Epithelial cell of proximal tubule (primary cell): Measurements from ENCODE around the gene PLEKHJ1. TPM values are rescaled to one million over a fixed set of nuclear protein-coding genes. Genes with fewer than 3 reads are reported as not detected.

ENCODE experiments used
- DNase-seq: peaks from one replicate; pipeline ENCODE4 v3.0.0-alpha.2; 2011; ENCODE audit warnings: low read depth
- H3K4me3 ChIP-seq: 2 replicates; pipeline ENCODE4 v1.5.1; 2011; ENCODE audit warnings: low read depth, mild to moderate bottlenecking, low read length
- total RNA-seq: library from RNA; depleted of rRNA; stranded (reverse); fragments of >200 nt; gene quantifications from 2 replicates; pipeline ENCODE4 v1.2.3, GENCODE V29; 2015
- TF ChIP-seq, protein P1 (sequence below): conservative IDR thresholded peaks from 2 replicates; pipeline ENCODE4 v1.5.1; 2012; ENCODE audit warnings: low read depth, mild to moderate bottlenecking, low read length

Gene PLEKHJ1
- total RNA-seq, 1 donor from 2014 or later: 167 TPM

DNA sequence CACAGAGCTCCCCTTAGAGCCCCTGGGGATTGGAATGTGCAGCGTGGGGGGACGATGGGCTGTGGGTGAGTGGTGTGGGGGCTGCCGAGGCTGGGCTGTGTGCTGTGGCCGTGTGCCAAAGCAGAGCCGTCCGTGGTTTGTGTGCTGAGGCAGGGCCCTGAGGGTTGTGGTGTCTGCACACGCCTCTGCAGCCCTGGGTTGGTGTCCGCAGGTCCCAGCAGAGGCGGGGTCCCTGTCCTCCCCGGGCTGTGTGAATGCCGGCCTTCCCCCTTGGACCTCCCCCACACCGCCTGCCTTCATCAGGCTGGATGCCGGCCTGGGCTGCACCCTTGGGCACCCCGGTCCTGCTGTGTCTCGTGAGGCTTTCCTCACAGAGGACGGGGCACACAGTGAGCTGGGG is 46.2 kb downstream of the PLEKHJ1 start:
- H3K4me3 ChIP-seq: no peak overlapping the region
- no peak for DNase-seq
- TF ChIP-seq, protein P1, sequence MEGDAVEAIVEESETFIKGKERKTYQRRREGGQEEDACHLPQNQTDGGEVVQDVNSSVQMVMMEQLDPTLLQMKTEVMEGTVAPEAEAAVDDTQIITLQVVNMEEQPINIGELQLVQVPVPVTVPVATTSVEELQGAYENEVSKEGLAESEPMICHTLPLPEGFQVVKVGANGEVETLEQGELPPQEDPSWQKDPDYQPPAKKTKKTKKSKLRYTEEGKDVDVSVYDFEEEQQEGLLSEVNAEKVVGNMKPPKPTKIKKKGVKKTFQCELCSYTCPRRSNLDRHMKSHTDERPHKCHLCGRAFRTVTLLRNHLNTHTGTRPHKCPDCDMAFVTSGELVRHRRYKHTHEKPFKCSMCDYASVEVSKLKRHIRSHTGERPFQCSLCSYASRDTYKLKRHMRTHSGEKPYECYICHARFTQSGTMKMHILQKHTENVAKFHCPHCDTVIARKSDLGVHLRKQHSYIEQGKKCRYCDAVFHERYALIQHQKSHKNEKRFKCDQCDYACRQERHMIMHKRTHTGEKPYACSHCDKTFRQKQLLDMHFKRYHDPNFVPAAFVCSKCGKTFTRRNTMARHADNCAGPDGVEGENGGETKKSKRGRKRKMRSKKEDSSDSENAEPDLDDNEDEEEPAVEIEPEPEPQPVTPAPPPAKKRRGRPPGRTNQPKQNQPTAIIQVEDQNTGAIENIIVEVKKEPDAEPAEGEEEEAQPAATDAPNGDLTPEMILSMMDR: no peak

DNA sequence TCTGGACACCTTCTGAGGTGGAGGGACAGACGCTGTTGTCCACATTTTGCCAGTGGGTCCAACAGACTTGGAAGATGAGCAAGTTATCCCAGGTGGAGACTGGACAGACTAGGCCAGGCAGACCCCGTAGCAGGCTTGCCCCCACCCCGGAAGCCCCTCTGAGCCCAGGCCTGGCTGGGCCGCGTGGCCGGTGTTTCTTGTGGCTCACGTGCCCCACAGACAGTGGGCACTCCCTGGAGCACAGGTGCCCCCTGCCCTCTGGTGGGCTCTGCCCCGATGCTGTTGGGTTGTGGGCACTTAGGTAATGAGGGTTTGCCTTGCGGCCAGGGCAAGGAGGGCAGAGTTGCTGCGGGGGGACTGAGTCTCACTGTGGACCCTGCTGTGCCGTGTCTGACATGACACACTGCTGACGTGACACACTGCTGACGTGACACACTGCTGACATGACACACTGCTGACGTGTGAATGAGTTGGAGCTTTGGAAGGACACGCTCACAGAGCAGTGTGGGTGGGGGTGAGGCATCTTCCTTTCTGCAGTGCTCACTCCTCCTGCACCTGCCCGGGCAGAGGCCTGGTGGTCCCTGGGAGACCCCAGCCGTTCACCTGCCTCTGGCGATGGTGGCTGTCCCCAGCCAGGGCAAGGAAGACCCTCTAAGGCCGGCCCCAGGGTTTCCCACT is 47.3 kb downstream of the PLEKHJ1 start:
- DNase-seq: no peak
- no peak overlapping the region for H3K4me3 ChIP-seq
- TF ChIP-seq, protein P1: no peak

DNA sequence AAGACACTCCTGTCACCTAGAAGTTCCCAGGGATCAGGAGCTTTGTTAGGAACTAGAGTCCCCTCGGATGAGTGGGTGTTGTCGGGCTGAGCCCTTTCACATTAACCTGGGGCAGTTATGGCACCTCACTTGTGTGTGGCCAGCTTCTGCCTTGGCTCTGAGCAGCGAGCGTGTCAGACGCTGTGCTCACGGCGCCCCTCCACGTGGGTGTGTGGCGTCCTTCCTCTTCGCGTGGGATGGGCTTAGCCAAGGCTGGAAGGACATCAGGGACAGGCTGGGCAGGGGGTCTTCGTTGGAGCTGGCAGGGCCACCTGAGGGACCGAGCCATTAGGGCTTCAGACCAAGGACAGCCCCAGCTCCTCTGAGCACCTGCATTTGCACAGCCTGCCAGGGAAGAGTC is 49.0 kb downstream of the PLEKHJ1 start:
- TF ChIP-seq, protein P1: no peak
- H3K4me3 ChIP-seq: no peak overlapping the region
- no peak for DNase-seq

DNA sequence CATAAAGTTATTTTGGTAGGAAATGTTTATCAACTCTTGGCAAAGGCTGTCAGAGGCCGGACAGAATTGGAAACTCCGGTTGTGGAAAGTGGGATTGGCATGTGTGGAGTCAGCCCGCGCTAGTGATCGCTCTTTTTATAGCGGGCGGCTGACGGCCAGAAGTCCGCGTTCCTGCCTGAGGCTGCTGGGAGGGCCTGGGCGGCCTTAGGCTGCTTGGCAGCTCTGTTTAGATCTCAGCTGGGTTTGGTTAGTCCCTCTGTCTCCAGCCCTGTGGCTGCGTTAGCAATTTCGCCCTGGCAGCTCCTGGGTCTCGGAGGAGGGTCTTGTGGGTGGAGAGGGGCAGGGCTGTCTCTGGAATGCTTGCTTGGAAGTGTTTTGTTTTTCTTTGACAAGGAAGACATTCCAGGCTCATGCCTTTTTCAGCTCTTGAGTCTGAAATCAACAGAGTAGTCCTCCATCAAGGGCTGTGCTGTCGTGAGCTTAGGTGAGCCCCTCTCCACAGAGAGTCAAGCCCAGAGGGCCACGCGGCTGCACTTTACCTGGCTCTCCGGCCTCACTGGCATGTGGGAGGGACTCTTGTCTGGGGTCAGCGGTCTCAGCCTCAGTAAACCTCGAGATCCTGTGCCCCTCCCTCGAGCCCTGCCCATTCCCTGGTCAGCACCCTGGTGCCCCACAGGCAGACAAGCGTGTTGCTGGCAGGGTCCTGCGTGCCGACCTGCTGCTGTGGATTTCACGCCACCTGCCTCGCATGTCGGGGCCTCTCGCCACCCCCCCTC is 49.9 kb downstream of the PLEKHJ1 start:
- H3K4me3 ChIP-seq: no peak overlapping the region
- DNase-seq: no peak
- TF ChIP-seq, protein P1: no peak

DNA sequence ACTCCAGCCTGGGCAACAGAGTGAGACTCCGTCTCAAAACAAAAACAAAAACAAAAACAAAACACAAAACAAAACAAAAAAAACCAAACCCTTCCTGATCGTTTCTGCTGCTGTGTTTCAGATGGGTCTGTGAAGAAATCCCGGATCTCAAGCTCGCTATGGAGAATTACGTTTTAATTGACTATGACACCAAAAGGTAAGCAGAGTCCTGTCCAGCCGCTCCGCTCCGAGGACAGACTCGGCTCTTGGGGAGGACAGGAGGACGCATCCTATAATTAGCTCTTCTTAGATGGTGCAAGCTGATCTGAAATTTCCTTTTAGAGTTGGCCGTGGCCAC is 50.4 kb downstream of the PLEKHJ1 start:
- TF ChIP-seq, protein P1: no peak
- no peak overlapping the region for H3K4me3 ChIP-seq
- DNase-seq: no peak

DNA sequence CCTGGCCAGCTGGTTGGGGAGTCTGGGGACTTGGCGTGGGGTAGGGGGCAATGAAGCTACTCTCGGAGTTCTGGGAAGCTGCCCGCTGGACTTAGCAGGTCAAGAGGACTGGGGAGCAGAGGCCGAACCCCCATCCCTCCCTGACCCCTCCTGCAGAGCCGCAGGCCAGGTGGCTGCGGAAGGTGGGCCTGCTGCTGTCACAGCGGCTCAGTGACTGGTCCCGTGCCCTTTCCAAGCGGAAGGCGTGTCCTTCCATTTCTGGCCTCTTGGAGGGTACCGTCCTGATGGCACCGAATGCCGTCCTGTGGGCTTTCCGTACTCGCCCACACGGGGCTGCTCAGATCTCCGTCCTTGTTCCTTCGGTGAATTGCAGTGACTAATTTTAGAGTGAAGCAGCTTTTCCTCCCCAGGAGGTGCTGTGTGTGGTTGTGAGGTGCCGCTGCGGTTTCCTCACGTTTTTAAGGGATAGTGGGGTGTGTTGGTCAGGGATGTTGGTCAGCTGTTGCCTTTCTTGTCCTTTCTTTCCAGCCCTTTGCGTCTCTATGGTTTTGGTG is 51.6 kb downstream of the PLEKHJ1 start:
- H3K4me3 ChIP-seq: no peak overlapping the region
- no peak for DNase-seq
- TF ChIP-seq, protein P1: no peak

Other genes with a start within 250 kb of the PLEKHJ1 start
- gene BTBD2, start 220.6 kb downstream of the PLEKHJ1 start, total RNA-seq: 56.2 and 59.7 TPM in 2 replicates
- gene MKNK2, start 185.1 kb downstream of the PLEKHJ1 start, total RNA-seq: 118 and 154 TPM in 2 replicates
- 29.9 and 36.0 TPM in 2 replicates for gene MOB3A, start 140.0 kb downstream of the PLEKHJ1 start, total RNA-seq
- 1.0 and 5.2 TPM in 2 replicates for gene IZUMO4, start 139.4 kb downstream of the PLEKHJ1 start, total RNA-seq
- 101 and 141 TPM in 2 replicates for gene AP3D1, start 84.8 kb downstream of the PLEKHJ1 start, total RNA-seq
- 13.8 and 36.6 TPM in 2 replicates for gene DOT1L, start 72.4 kb downstream of the PLEKHJ1 start, total RNA-seq
- gene SF3A2, start 495 bp upstream of the PLEKHJ1 start, total RNA-seq: 51.7 and 61.2 TPM in 2 replicates
- 0.52 and 1.7 TPM in 2 replicates for gene AMH, start 13.0 kb upstream of the PLEKHJ1 start, total RNA-seq
- 3.5 and 4.1 TPM in 2 replicates for gene JSRP1, start 20.1 kb upstream of the PLEKHJ1 start, total RNA-seq
- gene PEAK3, start 45.8 kb upstream of the PLEKHJ1 start, total RNA-seq: not detected in 2 replicates
- not detected in 2 replicates for gene LINGO3, start 71.8 kb upstream of the PLEKHJ1 start, total RNA-seq
- 352 and 409 TPM in 2 replicates for gene LSM7, start 92.3 kb upstream of the PLEKHJ1 start, total RNA-seq
- gene SPPL2B, start 92.4 kb upstream of the PLEKHJ1 start, total RNA-seq: 25.8 and 30.6 TPM in 2 replicates
- not detected in 2 replicates for gene TMPRSS9, start 123.9 kb upstream of the PLEKHJ1 start, total RNA-seq
- gene TIMM13, start 191.3 kb upstream of the PLEKHJ1 start, total RNA-seq: 100 and 118 TPM in 2 replicates
- 136 and 246 TPM in 2 replicates for gene LMNB2, start 220.6 kb upstream of the PLEKHJ1 start, total RNA-seq
- 29.2 and 35.7 TPM in 2 replicates for gene GADD45B, start 239.8 kb upstream of the PLEKHJ1 start, total RNA-seq